Brain pericyte (primary cell): Measurements from ENCODE around the gene DRD4.
"Not testable (repeated sequence)": the region's sequence is repeated elsewhere in the genome, so short reads cannot be mapped to it uniquely, and the experiment has no call there.

ENCODE experiments used
- DNase-seq: peaks from one replicate; pipeline ENCODE4 v3.0.0-alpha.2; 2012; ENCODE audit warnings: low read depth, low spot score

The DRD4 gene

GRCh38 chr11:679271-680207 is 42.5 kb downstream of the DRD4 start:
- DNase-seq: no peak

GRCh38 chr11:680476-680875 is 43.4 kb downstream of the DRD4 start:
- DNase-seq: no peak

GRCh38 chr11:680970-681369 is 43.9 kb downstream of the DRD4 start:
- DNase-seq: no peak

- no peak for DNase-seq
Measured at GRCh38 chr11:686451-687243, 49.6 kb downstream of the DRD4 start.

GRCh38 chr11:687751-688150 is 50.7 kb downstream of the DRD4 start:
- no peak for DNase-seq

GRCh38 chr11:688681-689080 is 51.6 kb downstream of the DRD4 start:
- DNase-seq: no peak

- DNase-seq: peak; percentile 65
Measured at GRCh38 chr11:689625-690024, 52.6 kb downstream of the DRD4 start.

GRCh38 chr11:690244-690643 is 53.2 kb downstream of the DRD4 start:
- DNase-seq: not testable (repeated sequence)
